ENCODE measurements around the gene GPATCH8. TPM values are rescaled to one million over a fixed set of nuclear protein-coding genes. Genes with fewer than 3 reads are reported as not detected.
A peak's percentile ranks its signal among the peaks of the same experiment; 100 is the strongest.

The GPATCH8 gene
- total and polyA plus RNA-seq, 9 of the 15 experiments (the other 6 are each of a cell fraction or from before 2014, with no cell fraction given) = 10.6 to 29.6 (median 13.2) TPM

- TF ChIP-seq HNRNPLL (IDR thresholded peaks at IDR 0.05; ENCODE audit: low read depth, low read length, poor library complexity, severe bottlenecking) (no peak), NBN (IDR thresholded peaks at IDR 0.05; ENCODE audit: low read depth) (no peak; the same call in 1 of the 2 replicates), ASH1L (IDR thresholded peaks at IDR 0.05; ENCODE audit: borderline replicate concordance, low read depth, partially characterized antibody) (peak; percentile 41), ZNF644 (tag; IDR thresholded peaks at IDR 0.05; ENCODE audit: low read depth) (peak; percentile 86), SMAD2 (IDR thresholded peaks at IDR 0.05; ENCODE audit: low read depth, low read length) (no peak), TRIM25 (IDR thresholded peaks at IDR 0.05; ENCODE audit: borderline replicate concordance) (no peak), LARP7 (IDR thresholded peaks at IDR 0.05) (0 out of 2 replicates have a peak, but pooled peaks have one; percentile 45), POLR3A (IDR thresholded peaks at IDR 0.05; ENCODE audit: borderline replicate concordance, extremely low read depth, insufficient read depth, insufficient read length) (no peak), POLR2A (conservative IDR thresholded peaks at IDR 0.05) (peak; percentile 84), VEZF1 (CRISPR knock-in tag; IDR thresholded peaks at IDR 0.05) (peak; percentile 90), CBX2 (IDR thresholded peaks at IDR 0.05; ENCODE audit: insufficient read depth, low read length, poor library complexity, severe bottlenecking) (no peak), SMARCB1 (IDR thresholded peaks at IDR 0.05; ENCODE audit: insufficient read length, low read depth) (peak; percentile 30), CEBPZ (IDR thresholded peaks at IDR 0.05; ENCODE audit: borderline replicate concordance, low read depth, low read length) (no peak), ZZZ3 (IDR thresholded peaks at IDR 0.05) (no peak), ZNF398 (CRISPR knock-in tag; IDR thresholded peaks at IDR 0.05) (no peak), POU5F1 (IDR thresholded peaks at IDR 0.05; ENCODE audit: borderline replicate concordance, low read depth, low read length, partially characterized antibody) (peak; percentile 32), RFX1 (IDR thresholded peaks at IDR 0.05) (no peak)
Measured at GRCh38 chr17:44503147-44504029, at the start of gene GPATCH8 (continued).

All from K562 (cell line).